Lower lobe of right lung (tissue), 2 donors: ENCODE results near the gene ZIC2. TPM values are rescaled to one million over a fixed set of nuclear protein-coding genes. Genes with fewer than 3 reads are reported as not detected.
A peak's percentile ranks its signal among the peaks of the same experiment; 100 is the strongest.
"Not testable (repeated sequence)": the region's sequence is repeated elsewhere in the genome, so short reads cannot be mapped to it uniquely, and the experiment has no call there.

Source experiments
- ATAC-seq, 2 donors: fragments of 200-7000 bp; cut with Tn5 transposase; one replicate each; pipeline ENCODE4 v1.9.1; 2020 to 2022; ENCODE audit warnings: mild to moderate bottlenecking in 2 of 2, moderate library complexity in 2 of 2
- DNase-seq: peaks from one replicate; pipeline ENCODE4 v3.0.0-alpha.2; 2020
- H3K27ac ChIP-seq: fragments of 200-600 bp; one replicate; pipeline ENCODE4 v1.8.0; 2022
- H3K27me3 ChIP-seq: fragments of 200-600 bp; one replicate; pipeline ENCODE4 v1.8.0; 2022; ENCODE audit warnings: low read depth
- H3K36me3 ChIP-seq: fragments of 200-600 bp; one replicate; pipeline ENCODE4 v1.8.0; 2022; ENCODE audit warnings: mild to moderate bottlenecking
- H3K4me1 ChIP-seq: fragments of 200-600 bp; one replicate; pipeline ENCODE4 v1.8.0; 2022
- H3K4me3 ChIP-seq: fragments of 200-600 bp; one replicate; pipeline ENCODE4 v1.8.0; 2022; ENCODE audit warnings: mild to moderate bottlenecking
- H3K9me3 ChIP-seq: fragments of 200-600 bp; one replicate; pipeline ENCODE4 v1.8.0; 2022
- CTCF ChIP-seq: fragments of 200-600 bp; IDR thresholded peaks from one replicate; pipeline ENCODE4 v1.8.0; 2022; ENCODE audit warnings: antibody characterized with exemption, mild to moderate bottlenecking
- intact Hi-C: fragments of 100-400 bp; cut with DNase I; formaldehyde crosslinking; loops from one replicate; pipeline ENCODE4 v1.11.0; 2022
- total RNA-seq: library from RNA; stranded (reverse); fragmentation: NEBNext Ultra II Directional; extraction: Animal tissue kit (Norgen Biotek cat#: 25700); gene quantifications from one replicate; pipeline ENCODE4 v1.2.1, GENCODE V29; 2021
- donor health status: DM: no; HTN: yes; CAD: no; lungs with severe emphysema.

Gene ZIC2
- total RNA-seq, 1 donor from 2014 or later, result not detected

- no peak for TF ChIP-seq CTCF
- H3K36me3 ChIP-seq, result no peaks in the 10 kb centered on the region
- no peak overlapping the region for H3K4me3 ChIP-seq
- ATAC-seq (no peak), DNase-seq (no peak)
- peaks cover 7% of the 10 kb centered on the region for H3K4me1 ChIP-seq
- H3K27ac ChIP-seq, result no peak overlapping the region
- peaks cover 45% of the 10 kb centered on the region for H3K27me3 ChIP-seq
- intact Hi-C loops, result no loop called here
- no peaks in the 10 kb centered on the region for H3K9me3 ChIP-seq
Measured at GRCh38 chr13:99949679-99950413, 31.7 kb upstream of the ZIC2 start.

- DNase-seq, H3K27ac ChIP-seq, H3K4me3 ChIP-seq, H3K9me3 ChIP-seq, intact Hi-C loops, ATAC-seq, H3K36me3 ChIP-seq: not testable (repeated sequence)
- H3K4me1 ChIP-seq, result peaks cover 21% of the 10 kb centered on the region
- peaks cover 56% of the 10 kb centered on the region for H3K27me3 ChIP-seq
Measured at GRCh38 chr13:99951666-99952065, 29.9 kb upstream of the ZIC2 start.

- H3K9me3 ChIP-seq, result no peaks in the 10 kb centered on the region
- H3K4me3 ChIP-seq, result no peak overlapping the region
- H3K27ac ChIP-seq, result no peak overlapping the region
- peaks cover 72% of the 10 kb centered on the region for H3K27me3 ChIP-seq
- no peak for TF ChIP-seq CTCF
- no peaks in the 10 kb centered on the region for H3K36me3 ChIP-seq
- ATAC-seq (no peak), DNase-seq (no peak)
- H3K4me1 ChIP-seq, result peaks cover 30% of the 10 kb centered on the region
- intact Hi-C loops, result no loop called here
Measured at GRCh38 chr13:99953138-99953755, 28.3 kb upstream of the ZIC2 start.

- Histone ChIP-seq H3K4me3 (peak overlapping the region; percentile 38), H3K36me3 (no peaks in the 10 kb centered on the region), H3K4me1 (peaks cover 33% of the 10 kb centered on the region), H3K27ac (no peak overlapping the region), H3K27me3 (peaks cover 92% of the 10 kb centered on the region), H3K9me3 (no peaks in the 10 kb centered on the region)
- DNase-seq (no peak), ATAC-seq (no peak)
- no peak for TF ChIP-seq CTCF
- intact Hi-C loops, result no loop called here
Measured at GRCh38 chr13:99955107-99955746, 26.4 kb upstream of the ZIC2 start.

- Histone ChIP-seq H3K4me1 (peaks cover 34% of the 10 kb centered on the region), H3K36me3 (no peaks in the 10 kb centered on the region), H3K4me3 (peak overlapping the region; percentile 38), H3K27me3 (peaks cover 92% of the 10 kb centered on the region), H3K9me3 (no peaks in the 10 kb centered on the region), H3K27ac (no peak overlapping the region)
- no peak for TF ChIP-seq CTCF
- no peak for ATAC-seq
- DNase-seq, result no peak
- intact Hi-C loops, result no loop called here
Measured at GRCh38 chr13:99955747-99956472, 25.7 kb upstream of the ZIC2 start.
